OCI-LY7 (cell line): ENCODE results near the gene VIPR1.

Source experiments
- EZH2phosphoT487 ChIP-seq: fragments of 200-600 bp; sonication (generic); IDR thresholded peaks from 2 replicates; pipeline ENCODE4 v1.6.1; 2018; ENCODE audit warnings: low read depth, borderline replicate concordance, mild to moderate bottlenecking, mixed run types, antibody characterized with exemption, low read length, moderate library complexity, mixed read lengths
- TF ChIP-seq, protein P1 (sequence below): fragments of 200-600 bp; sonication (generic); conservative IDR thresholded peaks from 2 replicates; pipeline ENCODE4 v1.5.1; 2014; ENCODE audit warnings: mild to moderate bottlenecking, antibody characterized with exemption, low read length, moderate library complexity, mixed read lengths

- TF ChIP-seq, protein P1, sequence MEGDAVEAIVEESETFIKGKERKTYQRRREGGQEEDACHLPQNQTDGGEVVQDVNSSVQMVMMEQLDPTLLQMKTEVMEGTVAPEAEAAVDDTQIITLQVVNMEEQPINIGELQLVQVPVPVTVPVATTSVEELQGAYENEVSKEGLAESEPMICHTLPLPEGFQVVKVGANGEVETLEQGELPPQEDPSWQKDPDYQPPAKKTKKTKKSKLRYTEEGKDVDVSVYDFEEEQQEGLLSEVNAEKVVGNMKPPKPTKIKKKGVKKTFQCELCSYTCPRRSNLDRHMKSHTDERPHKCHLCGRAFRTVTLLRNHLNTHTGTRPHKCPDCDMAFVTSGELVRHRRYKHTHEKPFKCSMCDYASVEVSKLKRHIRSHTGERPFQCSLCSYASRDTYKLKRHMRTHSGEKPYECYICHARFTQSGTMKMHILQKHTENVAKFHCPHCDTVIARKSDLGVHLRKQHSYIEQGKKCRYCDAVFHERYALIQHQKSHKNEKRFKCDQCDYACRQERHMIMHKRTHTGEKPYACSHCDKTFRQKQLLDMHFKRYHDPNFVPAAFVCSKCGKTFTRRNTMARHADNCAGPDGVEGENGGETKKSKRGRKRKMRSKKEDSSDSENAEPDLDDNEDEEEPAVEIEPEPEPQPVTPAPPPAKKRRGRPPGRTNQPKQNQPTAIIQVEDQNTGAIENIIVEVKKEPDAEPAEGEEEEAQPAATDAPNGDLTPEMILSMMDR = no peak
- no peak for TF ChIP-seq EZH2phosphoT487
These were observed 13.8 kb upstream of the VIPR1 start for GRCh38 chr3:42488687-42489086.
